LNCaP clone FGC (cell line): ENCODE measurements around the gene RFPL3.
"Not testable (repeated sequence)": the region's sequence is repeated elsewhere in the genome, so short reads cannot be mapped to it uniquely, and the experiment has no call there.

Source experiments
- DNase-seq: peaks from one replicate; pipeline ENCODE4 v3.0.0-alpha.2; 2011; ENCODE audit warnings: low read depth
- H3K4me3 ChIP-seq: 2 replicates; pipeline ENCODE4 v1.5.1; 2011; ENCODE audit warnings: mild to moderate bottlenecking, low read depth, low read length, control low read depth
- TF ChIP-seq, protein P1 (sequence below): IDR thresholded peaks from 2 replicates; pipeline ENCODE4 v1.5.1; 2012; ENCODE audit warnings: mild to moderate bottlenecking; ENCODE audit not compliant: control insufficient read depth, insufficient read depth; ENCODE audit errors: extremely low read depth

RFPL3 gene

DNA sequence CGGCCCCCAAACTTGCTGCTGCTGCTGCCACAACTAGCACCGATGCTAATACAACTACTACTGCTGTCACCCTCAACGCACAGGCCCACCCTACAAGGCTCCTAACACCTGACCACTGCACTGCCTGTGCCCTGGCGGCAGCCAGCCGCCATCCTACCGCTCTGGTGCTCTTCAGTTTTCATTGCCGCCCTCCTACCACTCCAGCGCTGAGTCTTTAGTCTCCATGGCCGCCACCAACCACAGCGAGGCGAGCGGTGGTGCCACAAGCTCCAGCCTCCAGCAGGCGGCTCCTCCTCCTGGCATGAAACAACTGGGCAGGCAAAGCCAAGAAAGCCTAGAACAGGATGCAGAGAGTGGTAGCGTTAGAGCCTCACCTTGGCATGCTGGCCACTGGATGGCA is 5.0 kb upstream of the RFPL3 start:
- no peak for DNase-seq
- TF ChIP-seq, protein P1, sequence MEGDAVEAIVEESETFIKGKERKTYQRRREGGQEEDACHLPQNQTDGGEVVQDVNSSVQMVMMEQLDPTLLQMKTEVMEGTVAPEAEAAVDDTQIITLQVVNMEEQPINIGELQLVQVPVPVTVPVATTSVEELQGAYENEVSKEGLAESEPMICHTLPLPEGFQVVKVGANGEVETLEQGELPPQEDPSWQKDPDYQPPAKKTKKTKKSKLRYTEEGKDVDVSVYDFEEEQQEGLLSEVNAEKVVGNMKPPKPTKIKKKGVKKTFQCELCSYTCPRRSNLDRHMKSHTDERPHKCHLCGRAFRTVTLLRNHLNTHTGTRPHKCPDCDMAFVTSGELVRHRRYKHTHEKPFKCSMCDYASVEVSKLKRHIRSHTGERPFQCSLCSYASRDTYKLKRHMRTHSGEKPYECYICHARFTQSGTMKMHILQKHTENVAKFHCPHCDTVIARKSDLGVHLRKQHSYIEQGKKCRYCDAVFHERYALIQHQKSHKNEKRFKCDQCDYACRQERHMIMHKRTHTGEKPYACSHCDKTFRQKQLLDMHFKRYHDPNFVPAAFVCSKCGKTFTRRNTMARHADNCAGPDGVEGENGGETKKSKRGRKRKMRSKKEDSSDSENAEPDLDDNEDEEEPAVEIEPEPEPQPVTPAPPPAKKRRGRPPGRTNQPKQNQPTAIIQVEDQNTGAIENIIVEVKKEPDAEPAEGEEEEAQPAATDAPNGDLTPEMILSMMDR: no peak
- H3K4me3 ChIP-seq: no peak overlapping the region

DNA sequence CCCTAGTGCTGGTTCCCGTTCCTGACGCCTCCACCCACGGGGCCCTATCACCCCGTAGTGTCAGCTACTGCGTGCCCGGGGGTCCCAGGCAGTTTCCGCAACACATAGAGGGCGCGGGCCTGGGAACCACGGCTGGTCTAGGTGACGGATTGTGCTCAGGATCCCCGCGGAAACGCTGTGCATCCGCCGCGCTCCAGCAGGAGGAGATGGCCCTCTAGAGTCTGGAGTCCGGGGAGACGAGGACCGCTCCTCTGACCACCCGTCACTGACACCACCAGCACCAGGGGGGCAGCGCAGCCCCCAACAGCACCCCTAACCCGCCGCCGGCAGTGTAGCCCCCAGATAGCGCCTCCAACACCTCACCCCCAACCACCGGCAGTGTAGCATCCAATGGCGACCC is 4.4 kb upstream of the RFPL3 start:
- H3K4me3 ChIP-seq: no peak overlapping the region
- TF ChIP-seq, protein P1: no peak
- no peak for DNase-seq

DNA sequence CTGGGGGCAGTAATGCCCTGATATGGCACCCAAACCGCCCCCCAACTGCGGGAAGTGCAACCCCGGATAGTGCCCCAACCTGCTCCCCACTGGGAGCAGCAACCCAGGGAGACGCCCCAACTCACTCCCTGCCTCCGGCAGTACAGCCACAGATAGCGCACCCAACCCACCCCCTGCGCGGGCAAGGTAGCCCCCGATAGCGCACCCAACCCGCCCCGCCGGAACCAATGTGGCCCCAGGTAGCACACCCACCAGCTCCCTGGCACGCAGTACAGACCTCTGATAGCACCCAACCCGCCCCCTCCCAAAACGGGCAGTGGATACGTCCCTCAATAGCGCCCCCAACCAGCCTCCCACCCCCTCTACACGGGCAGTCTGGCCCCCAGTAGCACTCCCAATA is 3.8 kb upstream of the RFPL3 start:
- no peak for DNase-seq
- no peak overlapping the region for H3K4me3 ChIP-seq
- TF ChIP-seq, protein P1: no peak

DNA sequence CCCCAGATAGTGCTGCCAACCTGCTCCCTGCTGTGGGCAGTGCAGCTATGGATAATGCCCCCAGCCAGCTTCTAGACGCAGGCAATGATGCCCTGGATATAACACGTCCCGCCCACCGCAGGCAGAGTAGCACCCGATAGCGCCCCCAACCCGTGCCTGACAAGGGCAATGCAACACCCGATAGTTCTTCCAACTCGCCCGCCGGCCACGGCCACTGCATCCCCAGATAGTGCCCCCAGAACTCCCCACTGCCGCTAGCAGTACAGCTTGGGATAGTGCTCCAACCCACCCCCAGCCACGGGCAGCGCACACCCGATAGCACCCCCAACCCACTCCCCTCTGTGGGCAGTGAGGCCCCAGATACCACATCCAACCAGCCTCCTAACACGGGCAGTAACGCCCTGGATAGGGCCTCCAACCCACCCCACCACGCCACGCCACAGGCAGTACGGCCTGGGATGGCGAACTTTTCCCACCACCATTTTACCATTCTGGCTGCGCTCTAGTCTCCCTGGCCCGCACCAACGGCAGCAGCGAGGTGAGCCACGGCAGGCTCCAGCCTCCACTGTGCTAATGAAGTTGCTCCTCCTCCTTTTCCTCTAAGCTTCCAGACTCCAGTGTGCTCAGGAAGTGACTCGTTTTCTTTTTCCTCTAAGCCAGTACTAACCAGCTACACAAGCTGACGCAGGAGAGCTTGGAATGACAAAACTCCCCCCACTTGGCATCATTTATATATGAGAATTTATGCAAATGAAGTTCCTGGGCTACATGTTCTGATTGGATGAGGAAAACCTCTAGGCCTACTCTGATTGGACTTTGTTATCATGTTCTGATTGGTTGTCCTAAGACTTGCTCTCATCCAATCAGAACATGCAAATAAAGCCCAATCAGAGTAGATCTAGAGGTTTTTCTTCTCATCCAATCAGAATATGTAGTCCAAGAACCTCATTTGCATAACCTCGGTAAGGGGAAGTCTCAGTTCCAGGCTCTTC is 3.0 kb upstream of the RFPL3 start:
- peak; percentile 1 for DNase-seq

DNA sequence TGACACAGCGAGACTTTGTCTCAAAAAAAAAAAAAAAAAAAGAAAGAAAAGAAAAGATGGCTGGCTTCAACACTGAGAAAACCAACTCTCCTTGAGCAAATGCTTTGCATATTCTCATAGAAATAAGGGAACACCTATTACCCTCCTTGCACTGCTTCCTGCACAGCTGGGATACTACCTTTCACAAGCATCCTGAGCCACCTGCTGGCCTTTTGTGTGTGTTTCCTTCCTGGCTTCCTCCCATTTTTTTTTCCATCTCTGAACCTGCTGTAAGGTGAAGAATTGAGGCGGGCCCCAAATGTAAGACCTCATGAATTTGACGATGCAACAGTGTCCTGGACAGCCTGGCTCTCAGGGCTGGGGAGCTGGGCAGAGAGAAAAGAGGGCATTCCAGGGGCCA is 1.9 kb upstream of the RFPL3 start:
- peak; percentile 17 for DNase-seq
- H3K4me3 ChIP-seq: no peak overlapping the region
- TF ChIP-seq, protein P1: peak; percentile 52

More for the DNA sequence above, 3.0 kb upstream of the RFPL3 start:
- no peak overlapping the region for H3K4me3 ChIP-seq
- TF ChIP-seq, protein P1: no peak

DNA sequence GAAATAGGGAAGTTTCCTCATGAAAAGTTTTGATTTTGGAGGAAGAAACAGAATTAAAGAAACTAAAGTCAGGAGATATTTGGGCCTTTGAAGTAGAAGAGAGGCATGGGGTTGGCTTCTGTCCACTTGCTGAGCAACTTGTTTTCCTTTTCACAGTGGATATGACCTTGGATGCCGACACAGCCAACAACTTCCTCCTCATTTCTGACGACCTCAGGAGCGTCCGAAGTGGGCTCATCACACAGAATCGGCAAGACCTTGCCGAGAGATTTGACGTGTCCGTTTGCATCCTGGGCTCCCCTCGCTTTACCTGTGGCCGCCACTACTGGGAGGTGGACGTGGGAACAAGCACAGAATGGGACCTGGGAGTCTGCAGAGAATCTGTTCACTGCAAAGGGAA is 2.4 kb downstream of the RFPL3 start:
- not testable (repeated sequence) for DNase-seq, H3K4me3 ChIP-seq

DNA sequence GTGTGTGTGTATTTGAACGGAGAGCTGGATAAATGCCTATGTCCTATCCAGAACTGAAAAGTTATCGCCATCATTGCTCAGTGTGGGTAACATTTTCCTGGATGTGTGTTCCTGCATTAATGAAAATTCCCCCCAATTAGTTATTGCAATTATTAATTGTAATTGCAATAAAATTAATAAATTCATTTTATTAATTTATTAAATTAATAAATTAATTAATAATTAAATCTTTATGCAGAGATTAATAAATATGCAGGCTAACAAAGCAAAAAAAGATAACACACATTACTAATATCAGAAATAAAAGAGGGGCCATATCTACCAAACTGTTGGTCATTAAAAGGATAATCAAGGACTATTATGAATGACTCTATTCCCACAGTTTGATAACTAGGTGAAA is 3.6 kb downstream of the RFPL3 start:
- no peak overlapping the region for H3K4me3 ChIP-seq
- no peak for DNase-seq
- TF ChIP-seq, protein P1: no peak
